ENCODE data around the gene B3GALT4.
A peak's percentile ranks its signal among the peaks of the same experiment; 100 is the strongest.

B3GALT4 gene

GRCh38 chr6:33290459-33290858 lies 13.5 kb downstream of the B3GALT4 start:
- no peak for DNase-seq (ENCODE audit: low read depth in 2 of 2, low spot score in 1 of 2)

- no peak for DNase-seq (ENCODE audit: low read depth in 2 of 2, low spot score in 1 of 2)
Observed at GRCh38 chr6:33292996-33293682, 16.2 kb downstream of the B3GALT4 start.

DNA sequence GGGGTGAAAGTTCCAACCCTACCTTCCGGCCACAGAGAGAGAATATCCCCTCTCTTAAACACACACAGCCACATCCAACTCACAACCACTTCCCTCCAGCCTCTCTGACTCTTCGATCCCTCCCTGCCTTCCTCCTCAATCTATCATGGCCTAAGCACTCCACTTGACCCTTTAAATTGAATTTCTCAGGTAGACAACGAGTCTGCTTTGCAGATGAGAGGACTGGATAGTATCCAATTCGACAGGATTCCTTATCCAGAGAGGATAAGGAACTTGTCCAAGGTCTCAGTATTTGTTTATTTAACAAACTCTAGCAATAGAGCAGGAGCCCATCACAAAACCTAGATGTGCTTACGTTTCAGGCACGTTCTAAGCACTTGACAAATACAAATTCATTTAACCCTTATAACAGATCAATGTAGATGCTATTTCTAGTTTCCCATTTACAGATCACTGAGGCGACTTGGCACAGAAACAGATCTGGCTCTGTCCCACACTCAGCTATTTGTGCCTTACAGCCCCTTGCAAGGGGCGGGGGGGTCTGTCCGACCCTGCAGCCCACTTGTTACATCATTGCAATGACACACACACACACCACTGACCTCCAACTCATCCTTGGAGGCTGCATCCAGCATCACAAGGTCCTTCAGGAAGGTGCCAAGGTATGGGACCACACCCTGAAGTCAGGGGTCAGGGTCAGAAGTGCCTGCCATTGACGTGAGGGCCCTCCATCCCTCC lies 17.3 kb downstream of the B3GALT4 start:
- DNase-seq (ENCODE audit: low read depth in 2 of 2, low spot score in 1 of 2), result no peak

GRCh38 chr6:33295621-33296369 lies 18.9 kb downstream of the B3GALT4 start:
- DNase-seq (ENCODE audit: low read depth in 2 of 2, low spot score in 1 of 2), result no peak

GRCh38 chr6:33296797-33297405 lies 20.0 kb downstream of the B3GALT4 start:
- DNase-seq (ENCODE audit: low read depth in 2 of 2, low spot score in 1 of 2), result no peak

GRCh38 chr6:33297406-33297955 lies 20.6 kb downstream of the B3GALT4 start:
- no peak for DNase-seq (ENCODE audit: low read depth in 2 of 2, low spot score in 1 of 2)

GRCh38 chr6:33297956-33298772 lies 21.2 kb downstream of the B3GALT4 start:
- DNase-seq (ENCODE audit: low read depth in 2 of 2, low spot score in 1 of 2), result no peak

DNA sequence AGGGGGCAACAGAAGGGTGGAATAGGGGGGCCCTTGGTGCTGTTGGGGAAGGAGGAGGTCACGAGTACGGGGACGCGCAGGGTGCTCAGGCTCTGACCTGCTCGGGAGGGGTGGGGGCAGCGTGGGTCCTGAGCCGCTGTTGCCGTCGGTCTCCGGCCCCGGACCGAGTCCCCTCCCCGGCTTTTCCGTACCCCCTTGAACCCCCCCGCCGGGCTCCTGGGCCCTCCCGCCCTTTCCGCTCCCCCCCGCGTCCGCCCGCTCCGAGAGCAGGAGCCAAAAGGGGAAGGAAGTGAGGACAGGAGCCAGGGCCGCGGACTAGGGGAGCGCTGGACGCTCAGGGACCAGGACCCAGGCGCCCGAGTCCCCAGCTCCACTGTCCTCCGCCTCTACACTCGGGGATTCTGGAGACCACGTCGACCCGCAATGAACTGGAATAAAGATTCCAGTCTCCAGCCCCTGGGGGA lies 21.9 kb downstream of the B3GALT4 start, which contains the start of gene RGL2:
Gene RGL2 (minus strand): TSS at position 170 of the 464 bp plus-strand sequence. CDS start 332 bp downstream, outside the sequence.
- peak in 1 of 2 donors; percentile 46 for DNase-seq (ENCODE audit: low read depth in 2 of 2, low spot score in 1 of 2)

DNA sequence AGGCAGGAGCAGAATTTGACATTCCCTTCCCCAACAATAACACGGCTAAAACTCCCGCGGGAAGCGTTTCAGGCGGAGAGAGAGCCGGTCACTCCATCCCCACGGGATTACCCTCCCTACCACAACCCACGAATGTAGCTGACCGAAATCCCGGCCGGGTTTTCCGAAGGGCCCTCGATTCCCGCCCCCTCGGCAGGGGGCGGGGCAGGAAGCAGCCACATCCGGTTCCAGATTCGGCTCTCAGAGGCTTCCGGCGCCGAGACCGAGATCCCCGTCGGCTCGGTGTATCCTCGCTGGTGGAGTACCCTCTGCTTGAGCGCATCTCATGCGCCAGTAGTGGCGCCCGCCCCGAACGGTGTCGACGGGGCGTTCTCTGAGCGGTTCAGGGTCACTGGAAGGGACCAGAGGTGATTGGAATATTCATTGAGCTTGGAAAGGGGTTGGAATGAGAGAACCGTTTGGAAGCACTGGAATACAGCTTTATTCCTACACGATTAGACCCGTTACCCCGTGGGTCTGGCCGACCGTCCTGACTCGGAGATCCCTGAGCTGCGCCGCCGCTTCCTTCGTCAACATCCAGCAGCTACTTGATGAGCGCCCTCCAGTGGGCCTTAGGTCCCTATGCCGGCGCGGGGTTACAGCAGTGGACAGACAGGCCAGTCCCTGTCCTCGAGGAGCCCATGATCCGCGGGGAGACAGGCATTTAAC lies 22.5 kb downstream of the B3GALT4 start:
- peak; percentile 85 to 89 for DNase-seq (ENCODE audit: low read depth in 2 of 2, low spot score in 1 of 2)

DNA sequence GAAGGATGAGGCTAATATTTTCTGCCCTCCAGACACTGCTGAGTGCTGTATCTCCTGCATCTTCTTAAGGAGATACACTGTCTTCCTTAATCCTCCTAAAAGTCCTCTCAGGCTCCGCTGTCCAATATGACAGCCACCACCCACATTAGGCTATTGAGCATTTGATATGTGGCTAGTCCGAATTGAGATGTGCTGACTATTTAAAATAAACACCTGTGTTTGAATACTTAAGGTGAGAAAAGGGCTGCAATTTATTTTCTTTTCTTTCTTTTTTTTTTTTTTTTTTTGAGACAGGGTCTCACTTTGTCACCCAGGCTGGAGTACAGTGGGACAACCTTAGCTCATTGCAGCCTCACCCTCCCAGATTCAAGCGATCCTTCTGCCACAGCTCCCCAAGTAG lies 25.0 kb downstream of the B3GALT4 start:
- no peak for DNase-seq (ENCODE audit: low read depth in 2 of 2, low spot score in 1 of 2)

DNA sequence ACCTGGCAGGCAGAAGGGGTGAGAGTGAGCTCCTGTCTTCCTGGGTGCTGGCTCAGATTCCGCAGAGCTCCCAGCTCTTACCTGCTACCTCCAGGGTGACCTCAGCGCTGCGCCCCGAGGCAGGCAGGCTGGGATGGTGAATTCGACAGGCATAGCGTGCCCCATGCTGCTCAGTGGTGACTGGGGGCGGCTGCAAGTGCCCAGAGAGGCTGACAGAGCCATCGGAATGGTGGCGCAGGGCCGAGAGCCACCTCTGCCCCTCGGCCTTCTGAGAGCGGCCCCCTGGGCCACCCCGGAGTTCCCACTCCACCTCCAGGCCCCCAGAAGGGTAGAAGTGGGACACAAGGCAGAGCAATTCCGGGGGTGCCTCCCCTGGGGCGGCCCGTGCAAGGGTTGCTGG lies 27.3 kb downstream of the B3GALT4 start:
- no peak for DNase-seq (ENCODE audit: low read depth in 2 of 2, low spot score in 1 of 2)

- no peak for DNase-seq (ENCODE audit: low read depth in 2 of 2, low spot score in 1 of 2)
Observed at GRCh38 chr6:33305052-33305451, 28.1 kb downstream of the B3GALT4 start.

- no peak for DNase-seq (ENCODE audit: low read depth in 2 of 2, low spot score in 1 of 2)
Observed at GRCh38 chr6:33306356-33306755, 29.4 kb downstream of the B3GALT4 start.

DNA sequence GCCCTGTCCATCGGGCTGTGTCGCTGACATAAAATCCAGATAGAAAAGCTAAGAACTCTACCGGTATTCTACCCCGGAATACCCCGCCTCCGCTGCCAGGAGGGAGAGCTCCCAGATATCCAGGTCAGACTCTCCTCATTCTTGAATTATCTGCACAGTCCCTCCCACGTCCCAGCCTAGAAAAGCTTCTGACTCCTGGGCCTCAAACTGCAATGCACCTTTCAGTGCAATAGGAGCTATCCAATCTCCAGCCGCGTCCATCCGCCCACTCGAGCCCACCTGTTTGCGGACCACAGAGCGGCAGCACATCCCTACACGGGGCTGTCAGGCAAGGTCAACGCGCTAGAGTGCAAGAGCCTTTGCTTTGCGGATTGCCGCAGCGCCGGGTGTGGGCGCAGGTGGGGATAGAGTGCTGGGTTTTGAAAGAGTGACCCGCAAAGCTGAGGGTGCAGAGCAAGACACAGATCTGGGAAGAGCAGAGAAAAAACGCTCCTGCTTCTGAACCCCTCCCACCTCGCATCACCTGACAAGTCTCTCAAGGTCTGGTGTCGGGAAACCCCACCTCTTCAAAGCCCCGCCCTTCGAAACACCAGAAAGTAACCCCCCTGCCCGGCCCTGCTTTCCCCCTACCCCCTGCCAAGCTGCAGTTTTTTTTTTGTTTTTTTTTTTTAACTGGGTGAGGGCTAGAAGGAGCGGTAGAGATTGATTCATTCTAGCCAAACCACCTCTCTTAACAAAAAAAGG lies 35.6 kb downstream of the B3GALT4 start:
- DNase-seq (ENCODE audit: low read depth in 2 of 2, low spot score in 1 of 2), result peak; percentile 62 to 76

GRCh38 chr6:33313105-33313708 lies 36.3 kb downstream of the B3GALT4 start:
- DNase-seq (ENCODE audit: low read depth in 2 of 2, low spot score in 1 of 2), result no peak

- peak; percentile 75 to 84 for DNase-seq (ENCODE audit: low read depth in 2 of 2, low spot score in 1 of 2)
Observed at GRCh38 chr6:33313709-33314514, 37.0 kb downstream of the B3GALT4 start, which contains the start of gene TAPBP. Gene TAPBP (minus strand): TSS chr6:33314078. CDS start chr6:33314041, 37 bp downstream.

DNA sequence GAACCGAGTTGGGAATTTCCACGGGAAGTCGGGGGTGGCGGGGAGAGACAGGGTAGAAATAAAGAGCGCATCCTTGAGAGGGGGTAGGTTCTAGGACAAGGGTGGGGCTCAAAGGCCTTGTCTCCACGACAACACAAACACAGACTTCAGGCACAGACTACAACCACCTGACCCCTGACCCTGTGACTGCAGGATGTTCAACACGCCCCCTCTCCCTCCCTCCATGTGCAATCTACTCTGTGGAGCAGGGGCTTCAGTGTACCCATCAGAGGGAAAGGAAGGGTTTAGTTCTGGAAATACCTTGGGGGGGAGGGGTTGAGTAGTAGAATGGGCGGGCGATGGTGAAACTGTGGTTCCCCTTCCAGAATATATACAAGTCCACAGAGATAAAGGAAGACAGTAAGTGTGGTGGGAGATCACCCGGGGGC lies 37.6 kb downstream of the B3GALT4 start:
- peak in 1 of 2 donors; percentile 57 for DNase-seq (ENCODE audit: low read depth in 2 of 2, low spot score in 1 of 2)
